Colonic mucosa (tissue), 4 donors: ENCODE measurements around the gene DNPH1. TPM values are rescaled to one million over a fixed set of nuclear protein-coding genes. Genes with fewer than 3 reads are reported as not detected.

Experiments used
- DNase-seq: peaks from one replicate; pipeline ENCODE4 v3.0.0-alpha.2; 2020
- H3K27ac ChIP-seq: fragments of 200-600 bp; one replicate; pipeline ENCODE4 v1.8.0; 2021
- H3K27me3 ChIP-seq: fragments of 200-600 bp; one replicate; pipeline ENCODE4 v1.8.0; 2021
- H3K36me3 ChIP-seq: fragments of 200-600 bp; one replicate; pipeline ENCODE4 v1.8.0; 2021
- H3K4me1 ChIP-seq: fragments of 200-600 bp; one replicate; pipeline ENCODE4 v1.8.0; 2021; ENCODE audit warnings: mild to moderate bottlenecking
- H3K4me3 ChIP-seq: fragments of 200-600 bp; one replicate; pipeline ENCODE4 v1.8.0; 2021
- H3K9ac ChIP-seq, 2 donors: one replicate each; pipeline ENCODE4 v1.7.0; 2013; ENCODE audit warnings: control low read depth in 2 of 2, low read depth in 2 of 2, low read length in 2 of 2
- H3K9me3 ChIP-seq: fragments of 200-600 bp; one replicate; pipeline ENCODE4 v1.8.0; 2021
- CTCF ChIP-seq: fragments of 200-600 bp; IDR thresholded peaks from one replicate; pipeline ENCODE4 v1.8.0; 2022; ENCODE audit warnings: antibody characterized with exemption, mild to moderate bottlenecking
- intact Hi-C: fragments of 100-400 bp; cut with DNase I; formaldehyde crosslinking; loops from one replicate; pipeline ENCODE4 v1.14.1; 2022
- total RNA-seq, 2 donors: library from RNA; stranded (reverse); fragmentation: NEBNext Ultra II Directional in 1 of 2; extraction: Animal tissue kit (Norgen Biotek cat#: 25700) in 1 of 2; gene quantifications; one replicate each; pipeline ENCODE4 v1.2.1, GENCODE V29; 2021
- donor health status: healthy.
- donor health status: DM: no; HTN: no; CAD: no.
- donor health status: DM: no; HTN: no; CAD: no.

The DNPH1 gene
- total RNA-seq, 2 donors from 2014 or later: 76.8 to 99.4 TPM

GRCh38 chr6:43175676-43176422 is 53.4 kb downstream of the DNPH1 start:
- Histone ChIP-seq H3K27ac (no peak overlapping the region), H3K9ac (peak overlapping the region in 1 of 2 donors; percentile 0), H3K4me3 (no peak overlapping the region), H3K4me1 (peaks cover 21% of the 10 kb centered on the region), H3K9me3 (no peaks in the 10 kb centered on the region), H3K36me3 (peaks cover 17% of the 10 kb centered on the region), H3K27me3 (no peaks in the 10 kb centered on the region)
- TF ChIP-seq CTCF: no peak
- intact Hi-C loops: no loop called here
- no peak for DNase-seq

Other genes starting within 250 kb of the DNPH1 start
- gene PPP2R5D, start 244.9 kb downstream of the DNPH1 start, total RNA-seq: 10 to 100 TPM; 38.5 to 49.7 TPM
- gene MEA1, start 215.5 kb downstream of the DNPH1 start, total RNA-seq: 10 to 100 TPM; 43.7 to 54.5 TPM
- 10 to 100 TPM; 62.4 to 73.9 TPM for gene KLHDC3, start 215.2 kb downstream of the DNPH1 start, total RNA-seq
- gene RRP36, start 207.9 kb downstream of the DNPH1 start, total RNA-seq: 10 to 100 TPM; 35.5 to 61.4 TPM
- gene CUL7, start 175.6 kb downstream of the DNPH1 start, total RNA-seq: 10 to 100 TPM; 13.7 to 15.3 TPM
- gene MRPL2, start 170.0 kb downstream of the DNPH1 start, total RNA-seq: 100 to 1,000 TPM in 1 of 2 donors, 10 to 100 TPM in 1; 73.2 to 112 TPM
- gene KLC4, start 169.8 kb downstream of the DNPH1 start, total RNA-seq: 100 to 1,000 TPM in 1 of 2 donors, 10 to 100 TPM in 1; 98.8 to 101 TPM
- 10 to 100 TPM; 15.1 to 15.9 TPM for gene PTK7, start 153.2 kb downstream of the DNPH1 start, total RNA-seq
- 10 to 100 TPM; 24.8 to 37.6 TPM for gene SRF, start 58.2 kb downstream of the DNPH1 start, total RNA-seq
- gene CUL9, start 47.3 kb downstream of the DNPH1 start, total RNA-seq: 10 to 100 TPM; 23.4 to 36.9 TPM
- gene TTBK1, start 14.0 kb upstream of the DNPH1 start, total RNA-seq: 1 to 10 TPM in 1 of 2 donors, under 1 TPM in 1; 0.48 to 1.0 TPM
- gene SLC22A7, start 68.8 kb upstream of the DNPH1 start, total RNA-seq: not detected
- gene CRIP3, start 79.3 kb upstream of the DNPH1 start, total RNA-seq: 1 to 10 TPM in 1 of 2 donors, under 1 TPM in 1; 0.69 to 1.8 TPM
- 10 to 100 TPM; 12.3 TPM for gene ZNF318, start 140.2 kb upstream of the DNPH1 start, total RNA-seq
- gene ABCC10, start 198.1 kb upstream of the DNPH1 start, total RNA-seq: 10 to 100 TPM; 22.9 to 33.9 TPM
- gene DLK2, start 226.1 kb upstream of the DNPH1 start, total RNA-seq: under 1 TPM; 0.19 to 0.22 TPM
- 10 to 100 TPM; 18.6 to 26.4 TPM for gene TJAP1, start 248.1 kb upstream of the DNPH1 start, total RNA-seq